Measurements from ENCODE around the gene KHDC4.
A peak's percentile ranks its signal among the peaks of the same experiment; 100 is the strongest.
"Not testable (repeated sequence)": the region's sequence is repeated elsewhere in the genome, so short reads cannot be mapped to it uniquely, and the experiment has no call there.

KHDC4 gene

GRCh38 chr1:155931332-155932038 is 2.7 kb downstream of the KHDC4 start:
- DNase-seq (ENCODE audit: low read depth) = peak; percentile 65
- TF ChIP-seq CTCF (conservative IDR thresholded peaks at IDR 0.05; ENCODE audit: low read length) = no peak
- H3K4me3 ChIP-seq (ENCODE audit: low read length) = peak overlapping the region; percentile 39

GRCh38 chr1:155930725-155931124 is 3.5 kb downstream of the KHDC4 start:
- peak overlapping the region; percentile 39 for H3K4me3 ChIP-seq (ENCODE audit: low read length)

GRCh38 chr1:155929057-155929456 is 5.2 kb downstream of the KHDC4 start:
- no peak overlapping the region for H3K4me3 ChIP-seq (ENCODE audit: low read length)

More at GRCh38 chr1:155930725-155931124, 3.5 kb downstream of the KHDC4 start:
- DNase-seq (ENCODE audit: low read depth) = not testable (repeated sequence)

GRCh38 chr1:155925506-155925905 is 8.7 kb downstream of the KHDC4 start:
- DNase-seq (ENCODE audit: low read depth) = no peak
- TF ChIP-seq CTCF (conservative IDR thresholded peaks at IDR 0.05; ENCODE audit: low read length) = no peak
- H3K4me3 ChIP-seq (ENCODE audit: low read length) = no peak overlapping the region

More at GRCh38 chr1:155929057-155929456, 5.2 kb downstream of the KHDC4 start:
- no peak for TF ChIP-seq CTCF (conservative IDR thresholded peaks at IDR 0.05; ENCODE audit: low read length)
- DNase-seq (ENCODE audit: low read depth) = no peak

- no peak overlapping the region for H3K4me3 ChIP-seq (ENCODE audit: low read length)
- DNase-seq (ENCODE audit: low read depth) = no peak
- no peak for TF ChIP-seq CTCF (conservative IDR thresholded peaks at IDR 0.05; ENCODE audit: low read length)
These were observed 13.5 kb downstream of the KHDC4 start for GRCh38 chr1:155920717-155921116.

GRCh38 chr1:155919801-155920200 is 14.4 kb downstream of the KHDC4 start:
- TF ChIP-seq CTCF (conservative IDR thresholded peaks at IDR 0.05; ENCODE audit: low read length) = no peak
- no peak for DNase-seq (ENCODE audit: low read depth)
- no peak overlapping the region for H3K4me3 ChIP-seq (ENCODE audit: low read length)

GRCh38 chr1:155918660-155919059 is 15.6 kb downstream of the KHDC4 start:
- no peak overlapping the region for H3K4me3 ChIP-seq (ENCODE audit: low read length)
- no peak for TF ChIP-seq CTCF (conservative IDR thresholded peaks at IDR 0.05; ENCODE audit: low read length)
- no peak for DNase-seq (ENCODE audit: low read depth)

Data from AG10803 (cell line).